Measurements from ENCODE around the gene PEX7. TPM values are rescaled to one million over a fixed set of nuclear protein-coding genes. Genes with fewer than 3 reads are reported as not detected.

PEX7 gene
- total RNA-seq, 4 donors from 2014 or later = 5.9 to 17.1 (median 6.9) TPM

DNA sequence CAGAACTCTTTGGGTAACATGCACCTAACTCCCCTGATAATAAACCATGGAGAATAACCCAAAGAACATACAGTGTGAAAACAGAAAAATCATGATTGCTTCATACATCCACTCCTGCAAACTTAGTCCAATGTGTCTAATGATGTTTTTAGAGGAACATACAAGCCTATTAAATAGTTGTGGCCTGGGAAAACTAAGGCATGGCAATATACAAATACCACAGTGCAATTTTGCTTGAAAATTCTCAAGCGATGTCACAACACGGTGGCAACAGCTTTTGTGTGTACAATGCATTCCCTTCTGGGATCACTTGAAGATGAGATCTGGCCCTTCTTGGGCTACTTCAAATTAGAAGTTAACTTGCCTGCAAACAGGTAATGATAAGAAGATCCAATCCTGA is 46.8 kb upstream of the PEX7 start:
- Histone ChIP-seq H3K4me3 (no peak overlapping the region), H3K9me3 (no peaks in the 10 kb centered on the region), H3K27me3 (no peaks in the 10 kb centered on the region), H3K4me1 (peaks cover 6 to 59% (median 7%) of the 10 kb centered on the region in 3 donors), H3K27ac (no peak overlapping the region), H3K36me3 (no peaks in the 10 kb centered on the region)
- TF ChIP-seq EP300 (IDR thresholded peaks at IDR 0.05) (no peak), POLR2A (IDR thresholded peaks at IDR 0.05) (no peak), POLR2AphosphoS5 (IDR thresholded peaks at IDR 0.05) (no peak)
- TF ChIP-seq, protein P1, sequence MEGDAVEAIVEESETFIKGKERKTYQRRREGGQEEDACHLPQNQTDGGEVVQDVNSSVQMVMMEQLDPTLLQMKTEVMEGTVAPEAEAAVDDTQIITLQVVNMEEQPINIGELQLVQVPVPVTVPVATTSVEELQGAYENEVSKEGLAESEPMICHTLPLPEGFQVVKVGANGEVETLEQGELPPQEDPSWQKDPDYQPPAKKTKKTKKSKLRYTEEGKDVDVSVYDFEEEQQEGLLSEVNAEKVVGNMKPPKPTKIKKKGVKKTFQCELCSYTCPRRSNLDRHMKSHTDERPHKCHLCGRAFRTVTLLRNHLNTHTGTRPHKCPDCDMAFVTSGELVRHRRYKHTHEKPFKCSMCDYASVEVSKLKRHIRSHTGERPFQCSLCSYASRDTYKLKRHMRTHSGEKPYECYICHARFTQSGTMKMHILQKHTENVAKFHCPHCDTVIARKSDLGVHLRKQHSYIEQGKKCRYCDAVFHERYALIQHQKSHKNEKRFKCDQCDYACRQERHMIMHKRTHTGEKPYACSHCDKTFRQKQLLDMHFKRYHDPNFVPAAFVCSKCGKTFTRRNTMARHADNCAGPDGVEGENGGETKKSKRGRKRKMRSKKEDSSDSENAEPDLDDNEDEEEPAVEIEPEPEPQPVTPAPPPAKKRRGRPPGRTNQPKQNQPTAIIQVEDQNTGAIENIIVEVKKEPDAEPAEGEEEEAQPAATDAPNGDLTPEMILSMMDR (IDR thresholded peaks at IDR 0.05) = no peak
- WGBS, 2 donors (ENCODE audit: low coverage in 1 of 2) = 93 to 100% methylated on average over 2 of the region's 2 CpGs
- no peak for ATAC-seq

DNA sequence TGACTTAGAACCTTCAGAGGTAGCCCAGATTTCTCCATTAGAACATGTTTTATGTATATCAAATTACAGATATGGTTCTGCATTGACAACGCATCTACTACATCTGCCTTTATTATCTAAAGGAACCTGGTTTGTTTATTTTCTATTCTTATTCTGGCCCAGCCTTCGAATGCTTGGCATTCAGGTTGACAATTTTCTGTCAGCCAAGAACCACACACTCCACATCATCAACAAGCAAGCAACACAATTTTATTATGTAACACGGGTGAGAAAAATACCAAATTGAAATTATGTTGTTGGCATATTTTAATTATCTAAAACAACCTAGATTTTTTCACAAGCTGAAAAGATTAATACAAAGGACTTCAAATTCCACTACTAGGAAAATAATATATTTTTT is 44.7 kb upstream of the PEX7 start:
- Histone ChIP-seq H3K36me3 (no peaks in the 10 kb centered on the region), H3K4me1 (peaks cover 6 to 50% (median 7%) of the 10 kb centered on the region in 3 donors), H3K27ac (no peak overlapping the region), H3K27me3 (no peaks in the 10 kb centered on the region), H3K9me3 (no peaks in the 10 kb centered on the region), H3K4me3 (no peak overlapping the region)
- WGBS, 2 donors (ENCODE audit: low coverage in 1 of 2) = 74 to 87% methylated on average over 3 of the region's 3 CpGs
- ATAC-seq = no peak
- TF ChIP-seq POLR2A (IDR thresholded peaks at IDR 0.05) = no peak
- TF ChIP-seq, protein P1 (IDR thresholded peaks at IDR 0.05) = no peak
- no peak for TF ChIP-seq POLR2AphosphoS5 (IDR thresholded peaks at IDR 0.05)
- no peak for TF ChIP-seq EP300 (IDR thresholded peaks at IDR 0.05)

DNA sequence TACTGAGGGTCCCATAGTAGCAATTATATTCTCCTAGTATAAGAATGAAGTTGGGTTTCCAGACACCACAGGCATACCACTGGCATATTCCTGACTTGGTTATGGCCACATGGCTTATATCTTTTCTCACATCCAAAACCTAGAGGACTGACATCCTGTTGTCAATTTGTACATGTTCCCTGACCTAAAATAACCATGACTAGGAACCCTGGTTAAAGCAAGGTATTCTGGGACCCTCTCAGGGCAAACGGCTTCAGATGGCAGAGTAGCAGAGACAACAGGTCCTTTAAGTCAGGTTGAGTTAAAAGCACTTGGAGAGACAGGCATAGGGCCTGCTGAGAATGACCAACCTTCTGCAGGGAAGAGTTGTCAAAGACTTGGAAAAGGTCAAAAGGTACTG is 42.7 kb upstream of the PEX7 start:
- no peaks in the 10 kb centered on the region for H3K27me3 ChIP-seq
- ATAC-seq = no peak

DNA sequence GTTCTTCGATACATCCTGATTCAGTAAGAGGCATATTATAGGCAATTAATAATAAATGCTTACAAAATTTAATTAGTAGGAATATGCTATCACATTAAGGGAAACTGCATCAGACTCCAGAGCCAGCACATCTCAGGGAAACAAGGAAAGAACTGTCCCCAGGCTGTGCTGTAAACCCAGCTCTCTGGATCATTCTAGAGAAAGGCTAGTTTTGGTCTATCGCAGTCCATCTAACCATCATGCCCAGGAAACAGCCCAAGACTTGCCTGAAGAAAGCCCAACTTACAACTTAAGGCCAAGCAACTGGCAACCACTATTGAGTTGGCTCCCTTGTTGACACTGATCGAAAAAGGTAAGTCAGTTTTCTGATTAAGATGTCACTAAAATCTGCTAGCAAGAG is 41.4 kb upstream of the PEX7 start:
- Histone ChIP-seq H3K4me1 (peaks cover 0 to 42% (median 12%) of the 10 kb centered on the region in 3 donors), H3K36me3 (no peaks in the 10 kb centered on the region), H3K27me3 (no peaks in the 10 kb centered on the region), H3K27ac (no peak overlapping the region), H3K4me3 (no peak overlapping the region), H3K9me3 (no peaks in the 10 kb centered on the region)
- ATAC-seq = no peak
- WGBS, 2 donors (ENCODE audit: low coverage in 1 of 2) = 80 to 87% methylated on average over 2 to 3 of the region's 3 CpGs
- TF ChIP-seq POLR2AphosphoS5 (IDR thresholded peaks at IDR 0.05) (no peak), POLR2A (IDR thresholded peaks at IDR 0.05) (no peak), EP300 (IDR thresholded peaks at IDR 0.05) (no peak)
- TF ChIP-seq, protein P1 (IDR thresholded peaks at IDR 0.05) = no peak

More for the DNA sequence above, 42.7 kb upstream of the PEX7 start:
- Histone ChIP-seq H3K27ac (no peak overlapping the region), H3K36me3 (no peaks in the 10 kb centered on the region), H3K9me3 (no peaks in the 10 kb centered on the region), H3K4me3 (no peak overlapping the region), H3K4me1 (peaks cover 4 to 41% (median 5%) of the 10 kb centered on the region in 3 donors)
- 57% methylated on average over 1 of the region's 1 CpG; no CpG with 5 or more reads in 1 of the 2 donors for WGBS, 2 donors (ENCODE audit: low coverage in 1 of 2)
- TF ChIP-seq, protein P1 (IDR thresholded peaks at IDR 0.05) = no peak
- TF ChIP-seq EP300 (IDR thresholded peaks at IDR 0.05) = no peak

DNA sequence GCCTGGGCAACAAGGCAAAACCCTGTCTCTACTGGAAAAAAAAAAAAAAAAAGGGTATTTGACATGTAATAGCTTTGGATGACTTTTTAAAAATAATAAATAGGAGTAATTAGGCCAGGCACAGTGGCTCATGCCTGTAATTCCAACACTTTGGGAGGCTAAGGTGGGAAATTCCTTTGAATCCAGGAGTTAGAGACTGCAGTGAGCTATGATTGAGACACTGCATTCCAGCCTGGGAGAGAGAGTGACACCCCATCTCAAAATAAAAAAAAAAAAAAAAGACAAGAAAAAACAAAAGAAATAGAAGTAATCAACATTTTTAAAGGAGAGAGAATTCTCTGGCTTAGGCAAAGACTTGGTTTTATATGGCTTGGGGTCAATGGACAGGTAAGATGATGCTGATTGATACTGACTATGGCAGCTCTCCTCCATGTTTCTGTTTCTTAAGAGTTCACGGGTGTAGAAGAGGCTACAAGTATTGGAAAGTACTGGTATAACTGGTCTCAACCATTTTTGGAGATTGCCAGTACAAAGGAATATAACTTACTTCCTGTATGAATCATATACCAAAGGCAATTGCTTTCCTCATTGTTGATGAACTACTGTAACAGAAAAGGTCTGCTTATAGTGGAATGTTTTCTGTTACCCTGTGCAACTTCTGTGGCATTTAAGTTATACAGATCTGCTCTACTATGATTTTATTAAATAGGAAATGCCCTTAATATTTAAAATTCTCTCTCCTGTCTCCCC is 40.2 kb upstream of the PEX7 start:
- H3K27me3 ChIP-seq = no peaks in the 10 kb centered on the region
- H3K4me3 ChIP-seq = no peak overlapping the region
- no peaks in the 10 kb centered on the region for H3K36me3 ChIP-seq
- no peak for ATAC-seq
- H3K27ac ChIP-seq = no peak overlapping the region
- H3K9me3 ChIP-seq = no peaks in the 10 kb centered on the region
- peaks cover 0 to 49% (median 12%) of the 10 kb centered on the region in 3 donors for H3K4me1 ChIP-seq
- no peak for TF ChIP-seq POLR2A (IDR thresholded peaks at IDR 0.05)
- TF ChIP-seq POLR2AphosphoS5 (IDR thresholded peaks at IDR 0.05) = no peak
- WGBS, 2 donors (ENCODE audit: low coverage in 1 of 2) = 70 to 79% methylated on average over 1 of the region's 1 CpG
